ENCODE measurements around the gene GRPEL2.

The GRPEL2 gene

GRCh38 chr5:149379818-149380374 is 34.6 kb downstream of the GRPEL2 start:
- H3K9ac ChIP-seq (ENCODE audit: low read length): no peak overlapping the region
- H3K27ac ChIP-seq (ENCODE audit: low read length): no peak overlapping the region
- no peak for TF ChIP-seq EZH2phosphoT487 (IDR thresholded peaks at IDR 0.05; ENCODE audit: low read depth)
- no peak for TF ChIP-seq CTCF (IDR thresholded peaks at IDR 0.05; ENCODE audit: low read depth, low read length)
- H4K20me1 ChIP-seq (ENCODE audit: insufficient read depth, low read length): no peaks in the 10 kb centered on the region
- no peaks in the 10 kb centered on the region for H3K79me2 ChIP-seq (ENCODE audit: low read length)
- H3K36me3 ChIP-seq (replicated peaks; ENCODE audit: low read depth, low read length): no peaks in the 10 kb centered on the region
- H2AFZ ChIP-seq (ENCODE audit: low read depth, low read length): no peak overlapping the region
- no peak overlapping the region for H3K4me3 ChIP-seq (ENCODE audit: low read length)
- no peaks in the 10 kb centered on the region for H3K4me1 ChIP-seq (ENCODE audit: low read length)
- H3K9me3 ChIP-seq (ENCODE audit: insufficient read depth, low read length): no peaks in the 10 kb centered on the region
- H3K4me2 ChIP-seq (ENCODE audit: low read length): no peak overlapping the region
- H3K27me3 ChIP-seq (ENCODE audit: low read depth, low read length): no peaks in the 10 kb centered on the region

- Histone ChIP-seq H3K9ac (ENCODE audit: low read length) (no peak overlapping the region), H4K20me1 (ENCODE audit: insufficient read depth, low read length) (no peaks in the 10 kb centered on the region), H3K79me2 (ENCODE audit: low read length) (no peaks in the 10 kb centered on the region), H3K27ac (ENCODE audit: low read length) (no peak overlapping the region), H3K4me1 (ENCODE audit: low read length) (no peaks in the 10 kb centered on the region), H3K4me3 (ENCODE audit: low read length) (no peak overlapping the region), H3K4me2 (ENCODE audit: low read length) (no peak overlapping the region), H3K36me3 (replicated peaks; ENCODE audit: low read depth, low read length) (no peaks in the 10 kb centered on the region), H3K9me3 (ENCODE audit: insufficient read depth, low read length) (no peaks in the 10 kb centered on the region), H3K27me3 (ENCODE audit: low read depth, low read length) (no peaks in the 10 kb centered on the region), H2AFZ (ENCODE audit: low read depth, low read length) (no peak overlapping the region)
- no peak for TF ChIP-seq EZH2phosphoT487 (IDR thresholded peaks at IDR 0.05; ENCODE audit: low read depth)
- TF ChIP-seq CTCF (IDR thresholded peaks at IDR 0.05; ENCODE audit: low read depth, low read length): no peak
Measured at GRCh38 chr5:149380466-149381121, 35.3 kb downstream of the GRPEL2 start.

- H3K4me2 ChIP-seq (ENCODE audit: low read length): no peak overlapping the region; the same call in 1 of the 2 replicates
- no peak overlapping the region for H3K9ac ChIP-seq (ENCODE audit: low read length)
- no peaks in the 10 kb centered on the region for H3K79me2 ChIP-seq (ENCODE audit: low read length)
- TF ChIP-seq EZH2phosphoT487 (IDR thresholded peaks at IDR 0.05; ENCODE audit: low read depth) (no peak), CTCF (IDR thresholded peaks at IDR 0.05; ENCODE audit: low read depth, low read length) (no peak)
- no peaks in the 10 kb centered on the region for H3K4me1 ChIP-seq (ENCODE audit: low read length)
- peak overlapping the region; percentile 70; the same call in 1 of the 2 replicates for H2AFZ ChIP-seq (ENCODE audit: low read depth, low read length)
- no peaks in the 10 kb centered on the region for H4K20me1 ChIP-seq (ENCODE audit: insufficient read depth, low read length)
- H3K9me3 ChIP-seq (ENCODE audit: insufficient read depth, low read length): no peaks in the 10 kb centered on the region
- no peak overlapping the region for H3K4me3 ChIP-seq (ENCODE audit: low read length)
- H3K36me3 ChIP-seq (replicated peaks; ENCODE audit: low read depth, low read length): no peaks in the 10 kb centered on the region
- H3K27me3 ChIP-seq (ENCODE audit: low read depth, low read length): no peaks in the 10 kb centered on the region
- no peak overlapping the region for H3K27ac ChIP-seq (ENCODE audit: low read length)
Measured at GRCh38 chr5:149381261-149381985, 36.1 kb downstream of the GRPEL2 start.

GRCh38 chr5:149381986-149382338 is 36.7 kb downstream of the GRPEL2 start:
- Histone ChIP-seq H3K27me3 (ENCODE audit: low read depth, low read length) (no peaks in the 10 kb centered on the region), H3K9ac (ENCODE audit: low read length) (no peak overlapping the region), H3K36me3 (replicated peaks; ENCODE audit: low read depth, low read length) (no peaks in the 10 kb centered on the region), H3K9me3 (ENCODE audit: insufficient read depth, low read length) (no peaks in the 10 kb centered on the region), H3K79me2 (ENCODE audit: low read length) (no peaks in the 10 kb centered on the region), H3K4me1 (ENCODE audit: low read length) (no peaks in the 10 kb centered on the region), H3K27ac (ENCODE audit: low read length) (no peak overlapping the region), H2AFZ (ENCODE audit: low read depth, low read length) (0 out of 2 replicates have a peak overlapping the region, but pooled peaks have one; percentile 70), H3K4me3 (ENCODE audit: low read length) (no peak overlapping the region), H4K20me1 (ENCODE audit: insufficient read depth, low read length) (no peaks in the 10 kb centered on the region), H3K4me2 (ENCODE audit: low read length) (peak overlapping the region; percentile 27; the same call in 1 of the 2 replicates)
- TF ChIP-seq CTCF (IDR thresholded peaks at IDR 0.05; ENCODE audit: low read depth, low read length): peak; percentile 73
- TF ChIP-seq EZH2phosphoT487 (IDR thresholded peaks at IDR 0.05; ENCODE audit: low read depth): no peak

Data from OCI-LY3 (cell line).